ENCODE data around the gene IDH3G. TPM values are rescaled to one million over a fixed set of nuclear protein-coding genes. Genes with fewer than 3 reads are reported as not detected.

The IDH3G gene
- total RNA-seq, 1 experiment from 2014 or later: 89.4 TPM

GRCh38 chrX:153776611-153777045 lies 17.5 kb downstream of the IDH3G start:
- no peaks in the 10 kb centered on the region for H3K27me3 ChIP-seq (ENCODE audit: control insufficient read depth, insufficient read depth, low read length)
- in situ Hi-C loops (cut with HindIII; ENCODE audit: low pct_unique_long_range_greater_than_20kb, low sequenced_read_pairs): no loop called here
- intact Hi-C loops (cut with micrococcal nuclease; ENCODE audit: unreplicated experiment): no loop called here
- CTCF ChIA-PET: no interaction called here
- no peaks in the 10 kb centered on the region for H3K9me3 ChIP-seq (ENCODE audit: control insufficient read depth, insufficient read depth, low read depth, low read length)
- POLR2A ChIA-PET: no interaction called here
- no TSS peak for BruUV-seq (replicated peaks)
- H3K4me1 ChIP-seq (ENCODE audit: control insufficient read depth, insufficient read depth, low read length): peaks cover 15% of the 10 kb centered on the region
- H3K27ac ChIP-seq (ENCODE audit: low read length): no peak overlapping the region
- TF ChIP-seq TCF7L2 (IDR thresholded peaks at IDR 0.05; ENCODE audit: low read depth, low read length): no peak
- no peak for TF ChIP-seq SIN3A (IDR thresholded peaks at IDR 0.05; ENCODE audit: borderline replicate concordance, insufficient read depth, low read depth, low read length)
- TF ChIP-seq CTCF (IDR thresholded peaks at IDR 0.05): no peak
- no peak for TF ChIP-seq REST (IDR thresholded peaks at IDR 0.05; ENCODE audit: insufficient read depth in 1 of 2, low read depth in 2 of 2, low read length in 1 of 2)
- TF ChIP-seq POLR2AphosphoS5 (IDR thresholded peaks at IDR 0.05; ENCODE audit: low read depth, low read length): no peak
- no peak overlapping the region for H3K4me3 ChIP-seq (ENCODE audit: low read depth in 2 of 2, low read length in 2 of 2)
- no peaks in the 10 kb centered on the region for H3K36me3 ChIP-seq (ENCODE audit: control insufficient read depth, insufficient read depth, low read length)
- DNase-seq (ENCODE audit: low read depth, low spot score): no peak
- ATAC-seq: no peak

GRCh38 chrX:153776120-153776599 lies 18.0 kb downstream of the IDH3G start:
- no peak for DNase-seq (ENCODE audit: low read depth, low spot score)
- ChIA-PET POLR2A (no interaction called here), CTCF (no interaction called here)
- Histone ChIP-seq H3K9me3 (ENCODE audit: control insufficient read depth, insufficient read depth, low read depth, low read length) (no peaks in the 10 kb centered on the region), H3K27me3 (ENCODE audit: control insufficient read depth, insufficient read depth, low read length) (no peaks in the 10 kb centered on the region), H3K4me3 (ENCODE audit: low read depth in 2 of 2, low read length in 2 of 2) (no peak overlapping the region), H3K27ac (ENCODE audit: low read length) (no peak overlapping the region), H3K4me1 (ENCODE audit: control insufficient read depth, insufficient read depth, low read length) (peaks cover 10% of the 10 kb centered on the region), H3K36me3 (ENCODE audit: control insufficient read depth, insufficient read depth, low read length) (no peaks in the 10 kb centered on the region)
- no TSS peak for BruUV-seq (replicated peaks)
- ATAC-seq: no peak
- intact Hi-C loops (cut with micrococcal nuclease; ENCODE audit: unreplicated experiment): no loop called here
- in situ Hi-C loops (cut with HindIII; ENCODE audit: low pct_unique_long_range_greater_than_20kb, low sequenced_read_pairs): no loop called here
- TF ChIP-seq SIN3A (IDR thresholded peaks at IDR 0.05; ENCODE audit: borderline replicate concordance, insufficient read depth, low read depth, low read length) (no peak), POLR2AphosphoS5 (IDR thresholded peaks at IDR 0.05; ENCODE audit: low read depth, low read length) (no peak), TCF7L2 (IDR thresholded peaks at IDR 0.05; ENCODE audit: low read depth, low read length) (no peak), REST (IDR thresholded peaks at IDR 0.05; ENCODE audit: insufficient read depth in 1 of 2, low read depth in 2 of 2, low read length in 1 of 2) (no peak), CTCF (IDR thresholded peaks at IDR 0.05) (no peak)
